Measurements from ENCODE around the gene TRMT2A.
A peak's percentile ranks its signal among the peaks of the same experiment; 100 is the strongest.
"Not testable (repeated sequence)": the region's sequence is repeated elsewhere in the genome, so short reads cannot be mapped to it uniquely, and the experiment has no call there.

The TRMT2A gene

GRCh38 chr22:20116951-20117632 is at the start of gene TRMT2A:
TSS of gene TRMT2A (minus strand) at chr22:20117226. CDS start at chr22:20116906, 320 bp downstream.
- DNase-seq = peak; percentile 98

- DNase-seq = no peak
Measured at GRCh38 chr22:20166703-20167102, 49.7 kb upstream of the TRMT2A start.

GRCh38 chr22:20165913-20166312 is 48.9 kb upstream of the TRMT2A start:
- no peak for DNase-seq

GRCh38 chr22:20165421-20165820 is 48.4 kb upstream of the TRMT2A start:
- no peak for DNase-seq

- DNase-seq = no peak
Measured at GRCh38 chr22:20164863-20165262, 47.8 kb upstream of the TRMT2A start.

GRCh38 chr22:20160041-20160440 is 43.0 kb upstream of the TRMT2A start:
- DNase-seq = no peak

- not testable (repeated sequence) for DNase-seq
Measured at GRCh38 chr22:20159531-20159930, 42.5 kb upstream of the TRMT2A start.

GRCh38 chr22:20159076-20159475 is 42.0 kb upstream of the TRMT2A start:
- DNase-seq = no peak

- DNase-seq = no peak
Measured at GRCh38 chr22:20158391-20159036, 41.5 kb upstream of the TRMT2A start.

- no peak for DNase-seq
Measured at GRCh38 chr22:20157430-20158183, 40.6 kb upstream of the TRMT2A start.

GRCh38 chr22:20156611-20157429 is 39.8 kb upstream of the TRMT2A start:
- DNase-seq = peak; percentile 44

GRCh38 chr22:20156042-20156389 is 39.0 kb upstream of the TRMT2A start:
- no peak for DNase-seq

GRCh38 chr22:20155330-20156041 is 38.5 kb upstream of the TRMT2A start:
- DNase-seq = peak; percentile 79

GRCh38 chr22:20154602-20155187 is 37.7 kb upstream of the TRMT2A start:
- peak; percentile 29 for DNase-seq

- DNase-seq = no peak
Measured at GRCh38 chr22:20153945-20154344, 36.9 kb upstream of the TRMT2A start.

- DNase-seq = no peak
Measured at GRCh38 chr22:20152464-20152890, 35.5 kb upstream of the TRMT2A start.

- no peak for DNase-seq
Measured at GRCh38 chr22:20151276-20151588, 34.2 kb upstream of the TRMT2A start.

GRCh38 chr22:20150381-20151275 is 33.6 kb upstream of the TRMT2A start, which contains the start of gene CCDC188:
TSS of gene CCDC188 (minus strand) at chr22:20151055. CDS start at chr22:20150986, 69 bp downstream.
- no peak for DNase-seq

GRCh38 chr22:20149257-20150250 is 32.5 kb upstream of the TRMT2A start:
- peak; percentile 33 for DNase-seq

GRCh38 chr22:20148414-20148813 is 31.4 kb upstream of the TRMT2A start:
- DNase-seq = no peak
